GM12878 (cell line): ENCODE results near the gene SLC25A45. TPM values are rescaled to one million over a fixed set of nuclear protein-coding genes. Genes with fewer than 3 reads are reported as not detected.

Source experiments
- ATAC-seq: fragments of 200-7000 bp; cut with Tn5 transposase; 3 replicates; pipeline ENCODE4 v1.9.1; 2020; ENCODE audit warnings: mild to moderate bottlenecking, moderate library complexity
- BruUV-seq: library from RNA; stranded (reverse); fragments of 400-500 nt; replicated peaks from 2 replicates; lab custom pipeline; 2021; lab: Mats Ljungman, UMichigan
- CTCF ChIA-PET: fragments of 300-600 bp; sonication (Branson Sonifier 250); formaldehyde crosslinking; extraction: SDS; loops from one replicate; lab custom pipeline; 2021; ENCODE audit warnings: inconsistent platforms; lab: Yijun Ruan, JAX
- POLR2A ChIA-PET: fragments of 350-600 bp; formaldehyde crosslinking; extraction: SDS; loops from one replicate; lab custom pipeline; 2021; ENCODE audit warnings: inconsistent platforms; lab: Charles Lee
- RAD21 ChIA-PET: fragments of 300-600 bp; sonication (Branson Sonifier 250); formaldehyde crosslinking; loops from one replicate; lab custom pipeline; 2023; ENCODE audit warnings: antibody characterized with exemption; ENCODE audit not compliant: unreplicated experiment; lab: Charles Lee
- SMC1A ChIA-PET: fragments of 300-600 bp; sonication (Branson Sonifier 250); formaldehyde crosslinking; loops from one replicate; lab custom pipeline; 2023; ENCODE audit not compliant: unreplicated experiment, uncharacterized antibody; lab: Charles Lee
- DNase-seq: peaks from one replicate; pipeline ENCODE4 v3.0.0-alpha.2; 2011; ENCODE audit warnings: low read depth, low spot score
- FAIRE-seq: peaks from 3 replicates; lab custom pipeline; 2011; peaks lifted over from hg19 to GRCh38; lab: Jason Lieb, UNC
- H2AFZ ChIP-seq: 2 replicates; pipeline ENCODE4 v1.6.0; 2011; ENCODE audit warnings: low read depth, low read length, control low read depth; ENCODE audit not compliant: control insufficient read depth
- H3K27ac ChIP-seq: 2 replicates; pipeline ENCODE4 v1.5.1; 2011; ENCODE audit warnings: control low read depth; ENCODE audit not compliant: control insufficient read depth, insufficient read depth
- H3K27me3 ChIP-seq, 2 experiments: replicated peaks in 1 of 2; 2 replicates each; pipeline versions ENCODE4 v1.6.0 to v1.6.1; 2011; ENCODE audit warnings: low read length in 1 of 2; ENCODE audit not compliant: control insufficient read depth in 2 of 2, insufficient read depth in 2 of 2
- H3K36me3 ChIP-seq, 2 experiments: 2 replicates each; pipeline ENCODE4 v1.5.1; 2011; ENCODE audit warnings: low read length in 1 of 2; ENCODE audit not compliant: control insufficient read depth in 2 of 2, insufficient read depth in 2 of 2
- H3K4me1 ChIP-seq: 2 replicates; pipeline ENCODE4 v1.6.1; 2011; ENCODE audit warnings: mild to moderate bottlenecking, low read length, moderate library complexity, mixed read lengths; ENCODE audit not compliant: control insufficient read depth, insufficient read depth
- H3K4me2 ChIP-seq: 2 replicates; pipeline ENCODE4 v1.6.0; 2011; ENCODE audit warnings: control low read depth; ENCODE audit not compliant: control insufficient read depth, insufficient read depth
- H3K4me3 ChIP-seq: fragments of 200-600 bp; sonication (generic); 2 replicates; pipeline ENCODE4 v1.5.1; 2016
- H3K79me2 ChIP-seq: 2 replicates; pipeline ENCODE4 v1.6.0; 2011; ENCODE audit warnings: low read length; ENCODE audit not compliant: control insufficient read depth, insufficient read depth
- H3K9ac ChIP-seq: 2 replicates; pipeline ENCODE4 v1.8.0; 2011; ENCODE audit warnings: low read length, control low read depth, mixed read lengths; ENCODE audit not compliant: control insufficient read depth, insufficient read depth
- H3K9me3 ChIP-seq: replicated peaks from 3 replicates; pipeline ENCODE4 v1.5.1; 2011; ENCODE audit warnings: mild to moderate bottlenecking, low read length; ENCODE audit not compliant: control insufficient read depth, insufficient read depth
- H4K20me1 ChIP-seq: 2 replicates; pipeline ENCODE4 v1.6.0; 2011; ENCODE audit not compliant: control insufficient read depth, insufficient read depth
- BHLHE40 ChIP-seq, 2 experiments: fragments of 450-650 bp in 1 of 2; IDR thresholded peaks; 2 replicates each; pipeline ENCODE4 v1.6.1; 2011 to 2017; ENCODE audit warnings: low read depth in 2 of 2, borderline replicate concordance in 1 of 2, improper control_type of control experiment in 1 of 2, low read length in 1 of 2, mild to moderate bottlenecking in 1 of 2
- EZH2 ChIP-seq: IDR thresholded peaks from 2 replicates; pipeline ENCODE4 v1.6.1; 2012; ENCODE audit warnings: low read depth, mild to moderate bottlenecking, control low read depth, inconsistent platforms, low read length, borderline replicate concordance; ENCODE audit not compliant: control insufficient read depth
- FOXM1 ChIP-seq: IDR thresholded peaks from 2 replicates; pipeline ENCODE4 v1.6.1; 2012; ENCODE audit warnings: low read depth, mild to moderate bottlenecking, inconsistent platforms, low read length, moderate library complexity
- GABPA ChIP-seq: IDR thresholded peaks from 2 replicates; pipeline ENCODE4 v1.6.1; 2014; ENCODE audit warnings: antibody characterized with exemption, low read depth, mild to moderate bottlenecking, inconsistent platforms
- RCOR1 ChIP-seq: conservative IDR thresholded peaks from 2 replicates; pipeline ENCODE4 v1.6.1; 2012; ENCODE audit warnings: low read depth, low read length, improper control_type of control experiment
- SIX5 ChIP-seq: IDR thresholded peaks from 2 replicates; pipeline ENCODE4 v1.6.1; 2011; ENCODE audit warnings: mild to moderate bottlenecking, low read depth, low read length, moderate library complexity; ENCODE audit not compliant: severe bottlenecking
- SMAD1 ChIP-seq: fragments of 450-650 bp; IDR thresholded peaks from 2 replicates; pipeline ENCODE4 v1.6.1; 2018; ENCODE audit warnings: mild to moderate bottlenecking, low read depth; ENCODE audit not compliant: partially characterized antibody
- ZNF24 ChIP-seq: fragments of 450-650 bp; IDR thresholded peaks from 2 replicates; pipeline ENCODE4 v1.6.1; 2017; ENCODE audit warnings: antibody characterized with exemption, mild to moderate bottlenecking
- WGBS: methylation state at CpG from one replicate; pipeline ENCODE4 v1.1.6; 2016; ENCODE audit warnings: low lambda C conversion rate; ENCODE audit not compliant: insufficient replicate concordance, insufficient coverage; ENCODE audit errors: missing lambda C conversion rate; 5-methylcytosine and 5-hydroxymethylcytosine counted together
- in situ Hi-C: fragments of 300-500 bp; cut with MboI; formaldehyde crosslinking; loops from 9 replicates; pipeline ENCODE4 v1.14.3; 2018; ENCODE audit warnings: mixed read lengths
- intact Hi-C: fragments of 100-400 bp; cut with micrococcal nuclease; formaldehyde crosslinking; loops from one replicate; pipeline ENCODE4 v1.14.2; 2022; ENCODE audit not compliant: unreplicated experiment
- polyA plus RNA-seq, 11 experiments: library from polyadenylated mRNA; depleted of rRNA in 4 of 11; unstranded in 6 of 11; stranded (reverse) in 5 of 11; fragments of >200 nt; fragmentation: Nextera tagmentation in 4 of 11; fragmentation: Illumina TruSeq in 1 of 11; extraction: Ambion mirVana in 4 of 11; extraction: Trizol in 1 of 11; gene quantifications; 1 replicate in 1 of 11; 2 replicates in 10 of 11; pipeline versions ENCODE4 v1.2.1 to v1.2.3, GENCODE V29; 2011 to 2016; ENCODE audit warnings: inconsistent platforms in 2 of 11, missing spikeins in 2 of 11, low read depth in 1 of 11
- total RNA-seq, 4 experiments: library from RNA; depleted of rRNA in 3 of 4; stranded (reverse); fragments of >200 nt in 3 of 4; fragmentation: Illumina TruSeq in 1 of 4; extraction: Trizol in 1 of 4; gene quantifications; 2 replicates each; pipeline versions ENCODE4 v1.2.1 to v1.2.3, GENCODE V29; 2013 to 2021
- TF ChIP-seq, protein P1 (sequence below): fragments of 450-650 bp; conservative IDR thresholded peaks from 2 replicates; pipeline ENCODE4 v1.6.1; 2017; ENCODE audit warnings: mild to moderate bottlenecking, moderate library complexity
- TF ChIP-seq, protein P2 (sequence below): fragments of 450-650 bp; IDR thresholded peaks from 2 replicates; pipeline ENCODE4 v1.6.1; 2016; ENCODE audit warnings: mild to moderate bottlenecking
- TF ChIP-seq, protein P3 (sequence below): IDR thresholded peaks from 2 replicates; pipeline ENCODE4 v1.6.1; 2012; ENCODE audit warnings: mild to moderate bottlenecking, low read depth, low read length

The SLC25A45 gene
- total and polyA plus RNA-seq, 10 of the 15 experiments (the other 5 are each of a cell fraction or from before 2014, with no cell fraction given) = 4.1 to 35.2 (median 20.3) TPM

DNA sequence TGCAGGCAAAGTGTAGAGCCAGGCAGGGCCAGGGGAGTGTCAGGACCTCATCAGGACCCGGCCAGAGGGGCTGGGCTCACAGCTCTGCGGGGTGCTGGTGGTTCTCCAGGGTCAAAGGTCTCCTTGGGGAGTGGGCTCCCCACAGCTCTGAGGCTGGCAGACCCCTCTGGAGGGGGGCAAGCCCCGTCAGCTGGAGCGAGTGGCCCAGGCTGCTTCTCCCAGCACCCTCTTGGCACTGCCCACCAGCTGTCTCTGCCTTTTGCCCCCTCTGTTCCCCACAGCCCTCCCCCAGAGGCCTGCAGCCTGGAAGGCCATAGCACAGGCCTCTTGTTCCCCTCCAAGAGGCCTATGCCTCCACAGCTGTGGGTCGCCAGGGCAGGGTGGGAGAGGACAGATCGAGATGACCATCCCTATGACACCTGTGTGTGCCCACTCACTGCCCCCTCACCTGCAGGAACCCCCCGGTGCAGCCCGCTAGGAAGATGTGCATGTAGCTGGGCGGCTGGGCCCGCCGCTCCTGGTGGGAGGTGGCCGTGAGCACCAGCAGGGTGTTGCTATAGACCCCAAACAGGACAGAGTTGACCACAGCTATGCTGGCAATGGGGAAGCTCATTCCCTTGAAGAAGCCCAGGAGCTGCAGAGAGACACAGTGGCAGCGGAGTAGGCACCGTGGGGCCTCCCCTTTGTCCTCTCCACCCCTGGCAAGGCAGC lies 3.4 kb downstream of the SLC25A45 start:
- Histone ChIP-seq H3K36me3 (peaks cover 0 to 3% of the 10 kb centered on the region in 2 experiments; a peak in 2 of 4 replicates), H3K4me3 (no peak overlapping the region), H3K9me3 (no peaks in the 10 kb centered on the region), H3K4me1 (peaks cover 38% of the 10 kb centered on the region), H2AFZ (no peak overlapping the region), H4K20me1 (no peaks in the 10 kb centered on the region), H3K79me2 (peaks cover 13% of the 10 kb centered on the region), H3K4me2 (peak overlapping the region; percentile 44; the same call in 1 of the 2 replicates), H3K9ac (no peak overlapping the region), H3K27ac (no peak overlapping the region), H3K27me3 (no peaks in the 10 kb centered on the region)
- TF ChIP-seq ZNF24 = no peak
- TF ChIP-seq GABPA = no peak
- TF ChIP-seq EZH2 = no peak
- TF ChIP-seq, protein P1, sequence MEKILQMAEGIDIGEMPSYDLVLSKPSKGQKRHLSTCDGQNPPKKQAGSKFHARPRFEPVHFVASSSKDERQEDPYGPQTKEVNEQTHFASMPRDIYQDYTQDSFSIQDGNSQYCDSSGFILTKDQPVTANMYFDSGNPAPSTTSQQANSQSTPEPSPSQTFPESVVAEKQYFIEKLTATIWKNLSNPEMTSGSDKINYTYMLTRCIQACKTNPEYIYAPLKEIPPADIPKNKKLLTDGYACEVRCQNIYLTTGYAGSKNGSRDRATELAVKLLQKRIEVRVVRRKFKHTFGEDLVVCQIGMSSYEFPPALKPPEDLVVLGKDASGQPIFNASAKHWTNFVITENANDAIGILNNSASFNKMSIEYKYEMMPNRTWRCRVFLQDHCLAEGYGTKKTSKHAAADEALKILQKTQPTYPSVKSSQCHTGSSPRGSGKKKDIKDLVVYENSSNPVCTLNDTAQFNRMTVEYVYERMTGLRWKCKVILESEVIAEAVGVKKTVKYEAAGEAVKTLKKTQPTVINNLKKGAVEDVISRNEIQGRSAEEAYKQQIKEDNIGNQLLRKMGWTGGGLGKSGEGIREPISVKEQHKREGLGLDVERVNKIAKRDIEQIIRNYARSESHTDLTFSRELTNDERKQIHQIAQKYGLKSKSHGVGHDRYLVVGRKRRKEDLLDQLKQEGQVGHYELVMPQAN = no peak
- no peak for TF ChIP-seq FOXM1
- TF ChIP-seq SIX5 = no peak
- no peak for TF ChIP-seq BHLHE40 (IDR thresholded peaks at IDR 0.05; ENCODE audit: borderline replicate concordance in 1 of 2, low read depth in 2 of 2, low read length in 1 of 2)
- TF ChIP-seq, protein P2, sequence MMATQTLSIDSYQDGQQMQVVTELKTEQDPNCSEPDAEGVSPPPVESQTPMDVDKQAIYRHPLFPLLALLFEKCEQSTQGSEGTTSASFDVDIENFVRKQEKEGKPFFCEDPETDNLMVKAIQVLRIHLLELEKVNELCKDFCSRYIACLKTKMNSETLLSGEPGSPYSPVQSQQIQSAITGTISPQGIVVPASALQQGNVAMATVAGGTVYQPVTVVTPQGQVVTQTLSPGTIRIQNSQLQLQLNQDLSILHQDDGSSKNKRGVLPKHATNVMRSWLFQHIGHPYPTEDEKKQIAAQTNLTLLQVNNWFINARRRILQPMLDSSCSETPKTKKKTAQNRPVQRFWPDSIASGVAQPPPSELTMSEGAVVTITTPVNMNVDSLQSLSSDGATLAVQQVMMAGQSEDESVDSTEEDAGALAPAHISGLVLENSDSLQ = no peak
- TF ChIP-seq SMAD1 = no peak
- TF ChIP-seq, protein P3, sequence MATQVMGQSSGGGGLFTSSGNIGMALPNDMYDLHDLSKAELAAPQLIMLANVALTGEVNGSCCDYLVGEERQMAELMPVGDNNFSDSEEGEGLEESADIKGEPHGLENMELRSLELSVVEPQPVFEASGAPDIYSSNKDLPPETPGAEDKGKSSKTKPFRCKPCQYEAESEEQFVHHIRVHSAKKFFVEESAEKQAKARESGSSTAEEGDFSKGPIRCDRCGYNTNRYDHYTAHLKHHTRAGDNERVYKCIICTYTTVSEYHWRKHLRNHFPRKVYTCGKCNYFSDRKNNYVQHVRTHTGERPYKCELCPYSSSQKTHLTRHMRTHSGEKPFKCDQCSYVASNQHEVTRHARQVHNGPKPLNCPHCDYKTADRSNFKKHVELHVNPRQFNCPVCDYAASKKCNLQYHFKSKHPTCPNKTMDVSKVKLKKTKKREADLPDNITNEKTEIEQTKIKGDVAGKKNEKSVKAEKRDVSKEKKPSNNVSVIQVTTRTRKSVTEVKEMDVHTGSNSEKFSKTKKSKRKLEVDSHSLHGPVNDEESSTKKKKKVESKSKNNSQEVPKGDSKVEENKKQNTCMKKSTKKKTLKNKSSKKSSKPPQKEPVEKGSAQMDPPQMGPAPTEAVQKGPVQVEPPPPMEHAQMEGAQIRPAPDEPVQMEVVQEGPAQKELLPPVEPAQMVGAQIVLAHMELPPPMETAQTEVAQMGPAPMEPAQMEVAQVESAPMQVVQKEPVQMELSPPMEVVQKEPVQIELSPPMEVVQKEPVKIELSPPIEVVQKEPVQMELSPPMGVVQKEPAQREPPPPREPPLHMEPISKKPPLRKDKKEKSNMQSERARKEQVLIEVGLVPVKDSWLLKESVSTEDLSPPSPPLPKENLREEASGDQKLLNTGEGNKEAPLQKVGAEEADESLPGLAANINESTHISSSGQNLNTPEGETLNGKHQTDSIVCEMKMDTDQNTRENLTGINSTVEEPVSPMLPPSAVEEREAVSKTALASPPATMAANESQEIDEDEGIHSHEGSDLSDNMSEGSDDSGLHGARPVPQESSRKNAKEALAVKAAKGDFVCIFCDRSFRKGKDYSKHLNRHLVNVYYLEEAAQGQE = no peak
- TF ChIP-seq RCOR1 = no peak
- intact Hi-C loops (no loop called here), in situ Hi-C loops (no loop called here)
- ChIA-PET SMC1A (interaction anchor here (0.8 to 3.6 kb wide), 8 partner anchors 9 to 186 kb away, joined by 3 to 20 read pairs (median 6); no protein-coding TSS in a partner anchor), RAD21 (interaction anchor here (0.9 to 2.0 kb wide), 16 partner anchors 9 to 131 kb away, joined by 3 to 9 read pairs (median 5); partner anchors contain the start of gene MALAT1), POLR2A (interaction anchor here (1.0 to 2.7 kb wide), 10 partner anchors 9 to 131 kb away, joined by 3 to 14 read pairs (median 4); no protein-coding TSS in a partner anchor), CTCF (interaction anchor here (0.7 to 3.5 kb wide), 15 partner anchors 9 to 162 kb away, joined by 3 to 28 read pairs (median 5); no protein-coding TSS in a partner anchor)
- DNase-seq (no peak), ATAC-seq (no peak), FAIRE-seq (no peak)
- 85% methylated on average over 13 of the region's 14 CpGs for WGBS
- BruUV-seq = no TSS peak
